ENCODE data around the gene AMMECR1L. TPM values are rescaled to one million over a fixed set of nuclear protein-coding genes. Genes with fewer than 3 reads are reported as not detected.
"Not testable (repeated sequence)": the region's sequence is repeated elsewhere in the genome, so short reads cannot be mapped to it uniquely, and the experiment has no call there.

AMMECR1L gene
- total RNA-seq, 1 experiment from 2014 or later: 29.3 TPM

DNA sequence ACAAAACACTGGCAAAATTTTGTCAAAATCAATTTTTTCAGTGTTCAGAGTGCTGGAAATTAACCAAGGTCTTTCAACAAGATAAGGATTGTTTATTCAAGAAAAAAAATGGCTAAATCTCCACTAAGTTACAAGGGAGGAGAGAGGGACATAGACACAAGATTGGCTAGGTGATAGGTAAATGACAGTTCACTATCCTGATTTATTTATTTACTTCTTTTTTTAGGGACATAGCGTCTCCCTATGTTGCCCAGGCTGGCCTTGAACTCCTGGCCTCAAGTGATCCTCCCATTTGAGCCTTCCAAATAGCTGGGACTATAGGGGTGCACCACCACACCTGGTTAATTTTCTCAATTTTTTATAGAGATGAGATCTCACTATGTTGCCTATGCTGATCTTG is 71.1 kb downstream of the AMMECR1L start:
- BruUV-seq (replicated peaks): no TSS peak
- Mint-ChIP-seq H3K27me3 (ENCODE audit: insufficient read depth, unreplicated experiment) (no peaks in the 10 kb centered on the region), H3K4me3 (ENCODE audit: unreplicated experiment) (no peak overlapping the region), H3K27ac (ENCODE audit: unreplicated experiment) (no peak overlapping the region), H3K9me3 (ENCODE audit: unreplicated experiment) (peaks cover 12% of the 10 kb centered on the region), H3K36me3 (ENCODE audit: insufficient read depth, unreplicated experiment) (peaks cover 17% of the 10 kb centered on the region), H3K4me1 (ENCODE audit: low read depth, unreplicated experiment) (peaks cover 5% of the 10 kb centered on the region)
- ChIA-PET POLR2A (no interaction called here), CTCF (no interaction called here)
- no peaks in the 10 kb centered on the region for H3K27me3 ChIP-seq (replicated peaks; ENCODE audit: control insufficient read depth, insufficient read depth, low read length)
- no peak for DNase-seq
- H3K4me3 ChIP-seq (ENCODE audit: low read depth, low read length): no peak overlapping the region
- H3K4me1 ChIP-seq: 0 out of 2 replicates have a peak, but pooled peaks cover 1% of the 10 kb centered on the region
- TF ChIP-seq, protein P1, sequence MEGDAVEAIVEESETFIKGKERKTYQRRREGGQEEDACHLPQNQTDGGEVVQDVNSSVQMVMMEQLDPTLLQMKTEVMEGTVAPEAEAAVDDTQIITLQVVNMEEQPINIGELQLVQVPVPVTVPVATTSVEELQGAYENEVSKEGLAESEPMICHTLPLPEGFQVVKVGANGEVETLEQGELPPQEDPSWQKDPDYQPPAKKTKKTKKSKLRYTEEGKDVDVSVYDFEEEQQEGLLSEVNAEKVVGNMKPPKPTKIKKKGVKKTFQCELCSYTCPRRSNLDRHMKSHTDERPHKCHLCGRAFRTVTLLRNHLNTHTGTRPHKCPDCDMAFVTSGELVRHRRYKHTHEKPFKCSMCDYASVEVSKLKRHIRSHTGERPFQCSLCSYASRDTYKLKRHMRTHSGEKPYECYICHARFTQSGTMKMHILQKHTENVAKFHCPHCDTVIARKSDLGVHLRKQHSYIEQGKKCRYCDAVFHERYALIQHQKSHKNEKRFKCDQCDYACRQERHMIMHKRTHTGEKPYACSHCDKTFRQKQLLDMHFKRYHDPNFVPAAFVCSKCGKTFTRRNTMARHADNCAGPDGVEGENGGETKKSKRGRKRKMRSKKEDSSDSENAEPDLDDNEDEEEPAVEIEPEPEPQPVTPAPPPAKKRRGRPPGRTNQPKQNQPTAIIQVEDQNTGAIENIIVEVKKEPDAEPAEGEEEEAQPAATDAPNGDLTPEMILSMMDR (IDR thresholded peaks at IDR 0.05; ENCODE audit: insufficient read depth in 1 of 2, low read depth in 1 of 2, low read length in 1 of 2, severe bottlenecking in 1 of 2, unreplicated experiment in 1 of 2): no peak
- H3K9me3 ChIP-seq: no peaks in the 10 kb centered on the region
- no peaks in the 10 kb centered on the region for H3K36me3 ChIP-seq (ENCODE audit: control insufficient read depth, insufficient read depth, low read length)
- intact Hi-C loops (cut with micrococcal nuclease; ENCODE audit: unreplicated experiment): no loop called here

- H3K27me3 ChIP-seq (replicated peaks; ENCODE audit: control insufficient read depth, insufficient read depth, low read length); H3K36me3 ChIP-seq (ENCODE audit: control insufficient read depth, insufficient read depth, low read length); intact Hi-C loops (cut with micrococcal nuclease; ENCODE audit: unreplicated experiment); POLR2A ChIA-PET; CTCF ChIA-PET; H3K4me3 ChIP-seq (ENCODE audit: low read depth, low read length); BruUV-seq (replicated peaks); H3K9me3 ChIP-seq; DNase-seq; H3K27me3 Mint-ChIP-seq (ENCODE audit: insufficient read depth, unreplicated experiment); H3K9me3 Mint-ChIP-seq (ENCODE audit: unreplicated experiment); H3K4me1 Mint-ChIP-seq (ENCODE audit: low read depth, unreplicated experiment): not testable (repeated sequence)
- peak overlapping the region; percentile 91 for H3K4me3 Mint-ChIP-seq (ENCODE audit: unreplicated experiment)
- H3K27ac Mint-ChIP-seq (ENCODE audit: unreplicated experiment): peak overlapping the region; percentile 99
- peaks cover 14% of the 10 kb centered on the region for H3K4me1 ChIP-seq
- peaks cover 21% of the 10 kb centered on the region for H3K36me3 Mint-ChIP-seq (ENCODE audit: insufficient read depth, unreplicated experiment)
Measured at GRCh38 chr2:127812441-127812840, 73.3 kb downstream of the AMMECR1L start.

Other genes with a start within 250 kb of the AMMECR1L start
- not detected in 2 replicates for gene GPR17, start 239.8 kb downstream of the AMMECR1L start, total RNA-seq (2022)
- 9.6 and 10.0 TPM in 2 replicates for gene LIMS2, start 210.4 kb downstream of the AMMECR1L start, total RNA-seq (2022)
- gene SFT2D3, start 184.5 kb downstream of the AMMECR1L start, total RNA-seq (2022): 12.0 and 12.2 TPM in 2 replicates
- gene WDR33, start 74.8 kb downstream of the AMMECR1L start, total RNA-seq (2022): 74.9 and 77.5 TPM in 2 replicates
- gene POLR2D, start 27.8 kb downstream of the AMMECR1L start, total RNA-seq (2022): 61.9 and 65.0 TPM in 2 replicates
- 41.0 and 43.3 TPM in 2 replicates for gene SAP130, start 142.1 kb upstream of the AMMECR1L start, total RNA-seq (2022)
- 77.5 and 80.0 TPM in 2 replicates for gene UGGT1, start 205.2 kb upstream of the AMMECR1L start, total RNA-seq (2022)